SU-DHL-6 (cell line): ENCODE results near the gene TSPAN13.

Experiments
- H2AFZ ChIP-seq: fragments of 200-600 bp; sonication (generic); 2 replicates; pipeline ENCODE4 v1.6.1; 2014; ENCODE audit warnings: low read depth, mild to moderate bottlenecking, moderate library complexity, mixed read lengths, antibody characterized with exemption, low read length; ENCODE audit not compliant: severe bottlenecking
- H3F3A ChIP-seq: fragments of 200-600 bp; shearing (Covaris generic); 2 replicates; pipeline ENCODE4 v1.6.0; 2016; ENCODE audit warnings: antibody characterized with exemption, mild to moderate bottlenecking; ENCODE audit not compliant: insufficient read depth
- H3K27ac ChIP-seq: fragments of 200-600 bp; sonication (generic); 2 replicates; pipeline ENCODE4 v1.5.1; 2016; ENCODE audit warnings: low read depth, mild to moderate bottlenecking, low read length, moderate library complexity, mixed read lengths
- H3K27me3 ChIP-seq: fragments of 200-600 bp; sonication (generic), shearing (Covaris generic); 2 replicates; pipeline ENCODE4 v1.6.0; 2014; ENCODE audit warnings: mild to moderate bottlenecking, low read length
- H3K36me3 ChIP-seq: fragments of 200-600 bp; sonication (generic); 2 replicates; pipeline ENCODE4 v1.6.1; 2014; ENCODE audit warnings: mild to moderate bottlenecking, low read length, mixed read lengths
- H3K4me2 ChIP-seq: fragments of 300-600, 200-600 bp; shearing (Covaris generic), sonication (generic); 2 replicates; pipeline ENCODE4 v1.6.0; 2014; ENCODE audit warnings: low read length, low read depth, mild to moderate bottlenecking; ENCODE audit not compliant: poor library complexity, severe bottlenecking
- H3K4me3 ChIP-seq: fragments of 200-600 bp; sonication (generic); 2 replicates; pipeline ENCODE4 v1.5.1; 2014; ENCODE audit warnings: antibody characterized with exemption, low read length, mild to moderate bottlenecking, mixed read lengths; ENCODE audit not compliant: insufficient read depth, poor library complexity, severe bottlenecking
- H3K79me2 ChIP-seq: fragments of 200-600 bp; sonication (generic); 2 replicates; pipeline ENCODE4 v1.6.1; 2014; ENCODE audit warnings: mild to moderate bottlenecking, low read length, moderate library complexity; ENCODE audit not compliant: insufficient read depth
- H3K9ac ChIP-seq: fragments of 200-600 bp; sonication (generic); 2 replicates; pipeline ENCODE4 v1.7.0; 2014; ENCODE audit warnings: mild to moderate bottlenecking, low read length
- H3K9me2 ChIP-seq: fragments of 200-600 bp; sonication (generic); replicated peaks from 2 replicates; pipeline ENCODE4 v1.6.1; 2014; ENCODE audit warnings: low read length; ENCODE audit not compliant: insufficient read depth
- H3K9me3 ChIP-seq: fragments of 200-600 bp; sonication (generic); 2 replicates; pipeline ENCODE4 v1.6.1; 2014; ENCODE audit warnings: low read length, mixed read lengths; ENCODE audit not compliant: insufficient read depth
- H4K20me1 ChIP-seq: fragments of 200-600 bp; sonication (generic); 2 replicates; pipeline ENCODE4 v1.6.1; 2014; ENCODE audit warnings: low read depth, mild to moderate bottlenecking, antibody characterized with exemption, low read length, moderate library complexity, mixed read lengths
- CTCF ChIP-seq: fragments of 200-600 bp; sonication (generic); IDR thresholded peaks from one replicate; pipeline ENCODE4 v1.5.1; 2017; ENCODE audit warnings: antibody characterized with exemption, mild to moderate bottlenecking, low read length, moderate library complexity; ENCODE audit not compliant: insufficient read depth, poor library complexity, severe bottlenecking
- EZH2phosphoT487 ChIP-seq: fragments of 200-600 bp; sonication (generic), shearing (Covaris generic); conservative IDR thresholded peaks from 2 replicates; pipeline ENCODE4 v1.6.1; 2018; ENCODE audit warnings: mild to moderate bottlenecking, antibody characterized with exemption, low read length, moderate library complexity, mixed read lengths

The TSPAN13 gene

DNA sequence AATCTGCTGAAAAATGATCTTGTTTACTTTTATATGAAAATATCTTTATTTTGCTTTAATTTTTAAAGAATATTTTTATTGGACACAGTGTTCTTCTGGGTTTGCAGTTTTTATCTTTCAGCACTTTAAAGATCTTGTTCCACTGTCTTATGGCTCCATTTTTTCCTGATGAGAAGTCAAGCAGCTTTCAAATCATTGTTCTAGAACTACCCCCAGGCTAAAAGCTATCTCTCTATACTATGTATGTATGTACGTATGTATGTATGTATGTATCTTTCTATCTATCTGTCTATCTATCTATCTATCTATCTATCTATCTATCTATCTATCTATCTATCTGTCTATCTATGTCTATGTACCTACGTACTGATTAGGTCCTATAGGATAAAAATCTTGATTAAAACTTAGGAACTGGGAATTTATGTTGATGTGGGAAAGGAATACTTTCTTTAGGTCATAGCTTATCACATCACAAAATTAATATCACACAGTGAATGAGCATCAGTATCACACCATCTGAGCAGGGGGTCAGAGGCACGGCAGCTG is 35.4 kb upstream of the TSPAN13 start:
- H3K9me2 ChIP-seq: no peaks in the 10 kb centered on the region
- H2AFZ ChIP-seq: no peak overlapping the region
- no peak overlapping the region for H3K9ac ChIP-seq
- no peaks in the 10 kb centered on the region for H4K20me1 ChIP-seq
- no peak overlapping the region for H3K27ac ChIP-seq
- H3K4me2 ChIP-seq: no peak overlapping the region
- H3K9me3 ChIP-seq: no peaks in the 10 kb centered on the region
- no peaks in the 10 kb centered on the region for H3K79me2 ChIP-seq
- no peaks in the 10 kb centered on the region for H3F3A ChIP-seq
- no peak overlapping the region for H3K4me3 ChIP-seq
- H3K36me3 ChIP-seq: no peaks in the 10 kb centered on the region
- no peak for TF ChIP-seq CTCF
- no peaks in the 10 kb centered on the region for H3K27me3 ChIP-seq

DNA sequence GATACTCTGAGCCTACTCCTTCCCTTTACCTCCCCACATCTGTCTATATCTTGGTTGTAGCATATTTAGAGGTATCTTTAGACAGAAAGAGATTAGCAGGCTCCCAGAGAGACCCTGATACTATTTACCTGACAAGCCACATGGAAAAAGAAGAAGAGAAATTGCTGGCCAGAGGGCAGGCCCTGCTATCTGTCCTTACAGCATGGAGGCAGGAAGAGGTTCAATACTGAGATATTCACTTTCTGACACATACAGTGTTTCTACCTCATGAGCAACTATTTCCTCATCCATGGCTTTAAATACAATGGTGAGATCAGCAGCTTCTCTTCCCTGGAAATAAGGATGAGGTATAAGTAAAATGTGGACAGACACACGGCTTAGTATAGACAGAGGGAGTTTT is 33.9 kb upstream of the TSPAN13 start:
- Histone ChIP-seq H3K4me3 (no peak overlapping the region), H3K9ac (no peak overlapping the region), H3K9me3 (no peaks in the 10 kb centered on the region), H3K27ac (no peak overlapping the region), H3F3A (no peaks in the 10 kb centered on the region), H3K36me3 (no peaks in the 10 kb centered on the region), H2AFZ (no peak overlapping the region), H3K9me2 (no peaks in the 10 kb centered on the region), H3K4me2 (no peak overlapping the region), H3K79me2 (no peaks in the 10 kb centered on the region), H3K27me3 (no peaks in the 10 kb centered on the region), H4K20me1 (no peaks in the 10 kb centered on the region)
- TF ChIP-seq CTCF (no peak), EZH2phosphoT487 (no peak)

GRCh38 chr7:16721541-16721940 is 32.0 kb upstream of the TSPAN13 start:
- Histone ChIP-seq H2AFZ (no peak overlapping the region), H3K9ac (no peak overlapping the region), H3K27ac (no peak overlapping the region), H3K27me3 (no peaks in the 10 kb centered on the region), H3K36me3 (no peaks in the 10 kb centered on the region), H3K9me3 (no peaks in the 10 kb centered on the region), H3K79me2 (no peaks in the 10 kb centered on the region), H4K20me1 (no peaks in the 10 kb centered on the region), H3K9me2 (no peaks in the 10 kb centered on the region), H3K4me2 (no peak overlapping the region), H3K4me3 (no peak overlapping the region), H3F3A (no peaks in the 10 kb centered on the region)
- TF ChIP-seq EZH2phosphoT487 (no peak), CTCF (no peak)

DNA sequence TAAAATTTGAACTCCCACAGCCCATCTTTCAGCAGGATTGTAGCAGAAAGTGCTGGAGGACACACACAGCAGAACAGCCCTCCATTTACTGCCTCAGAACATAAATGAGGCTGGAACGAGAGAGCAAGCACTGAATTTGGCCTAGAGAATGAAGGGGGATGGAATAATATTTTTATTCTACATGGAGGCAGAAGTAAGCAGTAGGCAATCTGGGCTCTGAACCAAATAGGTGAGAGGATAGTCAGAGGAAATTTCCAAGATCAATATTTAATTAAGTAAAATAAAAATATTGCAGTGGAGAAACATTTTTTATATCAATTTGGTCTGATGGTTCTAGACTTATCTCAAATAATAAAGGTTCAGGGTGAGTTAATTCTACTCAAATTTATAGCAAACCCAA is 29.2 kb upstream of the TSPAN13 start:
- Histone ChIP-seq H4K20me1 (no peaks in the 10 kb centered on the region), H3K36me3 (no peaks in the 10 kb centered on the region), H3K27ac (no peak overlapping the region), H3K4me3 (no peak overlapping the region), H3K9ac (no peak overlapping the region), H3F3A (no peaks in the 10 kb centered on the region), H2AFZ (no peak overlapping the region), H3K9me3 (no peaks in the 10 kb centered on the region), H3K79me2 (no peaks in the 10 kb centered on the region), H3K4me2 (no peak overlapping the region), H3K27me3 (no peaks in the 10 kb centered on the region), H3K9me2 (no peaks in the 10 kb centered on the region)
- no peak for TF ChIP-seq CTCF
- no peak for TF ChIP-seq EZH2phosphoT487
